HS-5 (cell line): ENCODE measurements around the gene DICER1.

Source experiments
- DNase-seq: peaks from one replicate; pipeline ENCODE4 v3.0.0-alpha.2; 2012; ENCODE audit warnings: low read depth

The DICER1 gene

GRCh38 chr14:95077345-95077744 is 80.0 kb downstream of the DICER1 start:
- DNase-seq: no peak

- DNase-seq: no peak
Measured at GRCh38 chr14:95075789-95076188, 81.5 kb downstream of the DICER1 start.

GRCh38 chr14:95073947-95074346 is 83.4 kb downstream of the DICER1 start:
- no peak for DNase-seq

- no peak for DNase-seq
Measured at GRCh38 chr14:95072310-95072905, 84.9 kb downstream of the DICER1 start.

- no peak for DNase-seq
Measured at GRCh38 chr14:95071649-95072280, 85.6 kb downstream of the DICER1 start.

- DNase-seq: no peak
Measured at GRCh38 chr14:95070748-95071435, 86.4 kb downstream of the DICER1 start.

GRCh38 chr14:95069547-95069946 is 87.8 kb downstream of the DICER1 start:
- DNase-seq: no peak

GRCh38 chr14:95069018-95069417 is 88.3 kb downstream of the DICER1 start:
- DNase-seq: no peak

- no peak for DNase-seq
Measured at GRCh38 chr14:95068521-95068920, 88.8 kb downstream of the DICER1 start.

- no peak for DNase-seq
Measured at GRCh38 chr14:95068080-95068479, 89.2 kb downstream of the DICER1 start.

- no peak for DNase-seq
Measured at GRCh38 chr14:95067526-95067925, 89.8 kb downstream of the DICER1 start.

GRCh38 chr14:95066427-95066986 is 90.8 kb downstream of the DICER1 start:
- DNase-seq: no peak

GRCh38 chr14:95065411-95065810 is 91.9 kb downstream of the DICER1 start:
- DNase-seq: no peak

GRCh38 chr14:95064734-95065133 is 92.6 kb downstream of the DICER1 start:
- no peak for DNase-seq

GRCh38 chr14:95064256-95064655 is 93.1 kb downstream of the DICER1 start:
- DNase-seq: no peak

- DNase-seq: no peak
Measured at GRCh38 chr14:95063391-95063790, 93.9 kb downstream of the DICER1 start.

- no peak for DNase-seq
Measured at GRCh38 chr14:95062946-95063345, 94.4 kb downstream of the DICER1 start.

- DNase-seq: no peak
Measured at GRCh38 chr14:95062220-95062619, 95.1 kb downstream of the DICER1 start.

- DNase-seq: no peak
Measured at GRCh38 chr14:95061317-95062093, 95.8 kb downstream of the DICER1 start.

GRCh38 chr14:95059126-95059525 is 98.2 kb downstream of the DICER1 start:
- DNase-seq: no peak

- DNase-seq: no peak
Measured at GRCh38 chr14:95058491-95058890, 98.8 kb downstream of the DICER1 start.

- DNase-seq: no peak
Measured at GRCh38 chr14:95057851-95058250, 99.5 kb downstream of the DICER1 start.
